BLaER1 treated with 17β-estradiol and CSF1 and Interleukin-3, amounts not matched to agents 10 nM and 100 nM (cell line): Measurements from ENCODE around the gene KIRREL3.

Source experiments
- H3K27ac ChIP-seq, 11 experiments: shearing (Covaris generic); formaldehyde crosslinking; 2 replicates each; pipeline ENCODE4 v1.8.1; 2022
- H3K27me3 ChIP-seq, 11 experiments: shearing (Covaris generic); formaldehyde crosslinking; 2 replicates each; pipeline ENCODE4 v1.8.1; 2022
- H3K36me3 ChIP-seq, 11 experiments: shearing (Covaris generic); formaldehyde crosslinking; 2 replicates each; pipeline ENCODE4 v1.8.1; 2022
- H3K4me1 ChIP-seq, 10 experiments: shearing (Covaris generic); formaldehyde crosslinking; 2 replicates each; pipeline ENCODE4 v1.8.1; 2022
- H3K4me2 ChIP-seq, 11 experiments: shearing (Covaris generic); formaldehyde crosslinking; 2 replicates each; pipeline ENCODE4 v1.8.1; 2022
- H3K4me3 ChIP-seq, 10 experiments: shearing (Covaris generic); formaldehyde crosslinking; 2 replicates each; pipeline ENCODE4 v1.8.1; 2022
- H3K9ac ChIP-seq, 11 experiments: shearing (Covaris generic); formaldehyde crosslinking; 2 replicates each; pipeline ENCODE4 v1.8.1; 2022
- H3K9me3 ChIP-seq, 11 experiments: shearing (Covaris generic); formaldehyde crosslinking; replicated peaks in 1 of 11; 2 replicates each; pipeline ENCODE4 v1.8.1; 2022
- H4K20me1 ChIP-seq, 11 experiments: shearing (Covaris generic); formaldehyde crosslinking; 2 replicates each; pipeline ENCODE4 v1.8.1; 2022
- Cebpa-rat ChIP-seq, 11 experiments: shearing (Covaris generic); IDR thresholded peaks; 2 replicates each; pipeline ENCODE4 v1.8.1; 2022

KIRREL3 gene

GRCh38 chr11:126645186-126645585 is 355.4 kb downstream of the KIRREL3 start:
- no peak for TF ChIP-seq Cebpa-rat (IDR thresholded peaks at IDR 0.05)

DNA sequence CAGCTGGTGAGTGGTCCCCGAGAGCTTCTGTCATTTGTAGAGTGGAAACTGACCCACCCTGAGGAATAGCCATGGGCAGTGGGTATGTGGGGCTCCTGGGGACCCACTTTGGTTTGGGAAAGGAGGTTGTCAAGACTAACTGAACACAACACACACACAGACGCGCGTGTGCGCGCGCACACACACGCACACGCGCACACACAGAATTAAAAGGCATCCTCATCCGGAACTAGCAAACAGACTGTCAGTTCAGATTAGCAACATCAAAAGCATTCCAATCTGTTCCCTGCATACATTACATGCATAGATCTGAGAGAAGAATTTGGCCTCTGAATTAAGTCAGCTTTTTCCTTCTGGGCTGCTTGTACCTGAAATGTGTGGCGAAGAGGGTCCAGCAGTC is 360.4 kb downstream of the KIRREL3 start:
- Histone ChIP-seq H3K27ac (no peak overlapping the region), H3K4me1 (peaks cover 0 to 39% (median 0%) of the 10 kb centered on the region in 10 experiments; a peak in 6 of 20 replicates), H3K9me3 (no peaks in the 10 kb centered on the region), H3K4me2 (no peak overlapping the region), H3K4me3 (no peak overlapping the region), H4K20me1 (no peaks in the 10 kb centered on the region), H3K27me3 (no peaks in the 10 kb centered on the region), H3K36me3 (no peaks in the 10 kb centered on the region), H3K9ac (no peak overlapping the region)
- no peak for TF ChIP-seq Cebpa-rat (IDR thresholded peaks at IDR 0.05)

More at GRCh38 chr11:126645186-126645585, 355.4 kb downstream of the KIRREL3 start:
- Histone ChIP-seq H3K4me2 (no peak overlapping the region), H4K20me1 (no peaks in the 10 kb centered on the region), H3K9me3 (0 out of 22 replicates have a peak, but pooled peaks cover 0 to 6% (median 0%) of the 10 kb centered on the region in 11 experiments), H3K4me1 (peaks cover 0 to 7% (median 0%) of the 10 kb centered on the region in 10 experiments; a peak in 1 of 20 replicates), H3K4me3 (no peak overlapping the region), H3K36me3 (no peaks in the 10 kb centered on the region), H3K27me3 (no peaks in the 10 kb centered on the region), H3K9ac (no peak overlapping the region), H3K27ac (no peak overlapping the region)

- H3K27ac ChIP-seq = no peak overlapping the region
- H3K36me3 ChIP-seq = no peaks in the 10 kb centered on the region
- no peak for TF ChIP-seq Cebpa-rat (IDR thresholded peaks at IDR 0.05)
- H3K4me2 ChIP-seq = no peak overlapping the region
- H4K20me1 ChIP-seq = no peaks in the 10 kb centered on the region
- no peaks in the 10 kb centered on the region for H3K27me3 ChIP-seq
- H3K4me1 ChIP-seq = peaks cover 0 to 44% (median 0%) of the 10 kb centered on the region in 10 experiments; a peak in 6 of 20 replicates
- H3K9ac ChIP-seq = no peak overlapping the region
- H3K9me3 ChIP-seq = no peaks in the 10 kb centered on the region; a peak in 1 of 22 replicates
- H3K4me3 ChIP-seq = no peak overlapping the region
Measured at GRCh38 chr11:126639692-126640091, 360.9 kb downstream of the KIRREL3 start.

- Histone ChIP-seq H3K27me3 (no peaks in the 10 kb centered on the region; a peak in 1 of 22 replicates), H3K27ac (no peak overlapping the region), H3K4me2 (peak overlapping the region in 3 of 11 experiments; percentile 23 to 69 (median 32); a peak in 5 of 22 replicates), H4K20me1 (no peaks in the 10 kb centered on the region), H3K4me1 (peaks cover 0 to 46% (median 0%) of the 10 kb centered on the region in 10 experiments; a peak in 6 of 20 replicates), H3K4me3 (no peak overlapping the region), H3K36me3 (no peaks in the 10 kb centered on the region), H3K9ac (no peak overlapping the region), H3K9me3 (no peaks in the 10 kb centered on the region; a peak in 1 of 22 replicates)
- no peak for TF ChIP-seq Cebpa-rat (IDR thresholded peaks at IDR 0.05)
Measured at GRCh38 chr11:126638648-126639047, 361.9 kb downstream of the KIRREL3 start.

- H3K4me2 ChIP-seq = peak overlapping the region in 3 of 11 experiments; percentile 60 to 71 (median 69); a peak in 3 of 22 replicates
- H3K9ac ChIP-seq = no peak overlapping the region
- peaks cover 0 to 52% (median 0%) of the 10 kb centered on the region in 10 experiments; a peak in 6 of 20 replicates for H3K4me1 ChIP-seq
- no peak for TF ChIP-seq Cebpa-rat (IDR thresholded peaks at IDR 0.05)
- no peak overlapping the region for H3K27ac ChIP-seq
- no peaks in the 10 kb centered on the region; a peak in 1 of 22 replicates for H3K27me3 ChIP-seq
- no peaks in the 10 kb centered on the region; a peak in 1 of 22 replicates for H3K9me3 ChIP-seq
- H3K36me3 ChIP-seq = no peaks in the 10 kb centered on the region
- H4K20me1 ChIP-seq = no peaks in the 10 kb centered on the region
- no peak overlapping the region for H3K4me3 ChIP-seq
Measured at GRCh38 chr11:126637795-126638175, 362.8 kb downstream of the KIRREL3 start.

DNA sequence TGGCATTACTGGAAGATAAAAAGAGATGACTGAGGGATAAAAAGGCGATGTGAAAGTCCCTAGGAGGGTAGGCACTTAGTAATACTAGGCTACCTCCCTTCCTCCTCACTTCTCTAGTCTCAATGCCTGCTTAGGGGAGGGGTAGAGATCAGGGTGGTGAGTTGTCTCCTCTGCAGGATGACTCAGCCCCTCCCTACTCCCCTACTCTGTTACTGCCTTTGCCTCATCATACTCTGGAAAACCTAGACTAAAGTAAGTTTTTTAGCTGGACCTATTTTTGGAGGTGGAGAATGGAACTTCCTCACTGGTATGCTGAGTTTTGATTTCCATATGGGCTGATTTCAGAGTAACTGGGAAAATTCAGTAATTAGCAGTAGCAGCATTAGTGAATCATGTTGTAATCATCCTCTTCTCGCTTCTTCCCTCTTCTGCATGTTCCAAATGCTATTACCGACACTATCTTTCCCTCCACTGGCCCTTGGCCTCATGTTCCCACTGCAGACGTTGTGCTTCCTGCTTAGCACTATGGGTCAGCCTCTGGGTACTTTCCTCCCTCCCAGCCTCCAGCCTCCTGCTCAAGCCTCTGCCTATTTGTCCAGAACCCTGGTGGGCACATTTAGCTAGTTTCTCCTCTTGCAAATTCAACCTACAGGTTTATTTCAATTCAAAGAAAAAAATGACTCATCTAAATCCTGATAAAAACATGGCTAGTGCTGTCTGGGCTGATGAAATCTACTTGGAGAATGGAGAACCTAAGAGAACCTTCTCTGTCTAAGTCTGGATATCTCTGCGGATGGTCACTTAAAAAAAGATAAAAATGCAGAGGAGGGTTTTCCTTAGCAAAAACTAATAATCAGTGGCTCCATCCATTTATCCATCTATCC is 363.4 kb downstream of the KIRREL3 start:
- Histone ChIP-seq H4K20me1 (no peaks in the 10 kb centered on the region), H3K27me3 (no peaks in the 10 kb centered on the region; a peak in 1 of 22 replicates), H3K4me2 (peak overlapping the region in 3 of 11 experiments; percentile 60 to 71 (median 69); a peak in 6 of 22 replicates), H3K4me3 (no peak overlapping the region), H3K27ac (peak overlapping the region in 1 of 11 experiments; percentile 33; a peak in 2 of 22 replicates), H3K4me1 (peaks cover 3 to 52% (median 5%) of the 10 kb centered on the region in 10 experiments; a peak in 15 of 20 replicates), H3K36me3 (no peaks in the 10 kb centered on the region), H3K9me3 (no peaks in the 10 kb centered on the region; a peak in 1 of 22 replicates), H3K9ac (no peak overlapping the region)
- TF ChIP-seq Cebpa-rat (IDR thresholded peaks at IDR 0.05) = no peak

DNA sequence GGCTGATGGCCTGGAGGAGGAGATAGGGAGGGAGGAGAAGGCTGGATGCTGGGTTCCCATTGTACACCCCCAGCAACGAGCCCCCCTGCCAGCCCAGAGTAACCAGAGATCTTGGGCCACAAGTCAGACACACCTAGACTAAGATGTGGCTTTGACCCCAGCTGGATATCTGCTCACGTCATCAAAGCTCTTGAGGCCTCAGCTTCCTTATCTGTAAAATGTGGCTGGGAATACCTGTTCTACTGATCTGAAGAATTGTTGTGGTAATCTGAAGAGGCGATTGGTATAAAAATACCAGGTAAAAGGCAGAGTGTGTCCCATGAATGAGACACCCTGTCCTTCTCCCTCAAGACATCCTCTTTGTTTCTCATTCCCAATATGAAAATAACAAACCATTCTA is 365.1 kb downstream of the KIRREL3 start:
- H4K20me1 ChIP-seq = no peaks in the 10 kb centered on the region
- no peaks in the 10 kb centered on the region; a peak in 1 of 22 replicates for H3K9me3 ChIP-seq
- H3K4me2 ChIP-seq = peak overlapping the region in 3 of 11 experiments; percentile 60 to 71 (median 69); a peak in 6 of 22 replicates
- peaks cover 5 to 52% (median 16%) of the 10 kb centered on the region in 10 experiments; a peak in 17 of 20 replicates for H3K4me1 ChIP-seq
- no peak overlapping the region for H3K9ac ChIP-seq
- H3K36me3 ChIP-seq = no peaks in the 10 kb centered on the region
- no peak for TF ChIP-seq Cebpa-rat (IDR thresholded peaks at IDR 0.05)
- no peak overlapping the region for H3K4me3 ChIP-seq
- no peak overlapping the region for H3K27ac ChIP-seq
- H3K27me3 ChIP-seq = no peaks in the 10 kb centered on the region; a peak in 1 of 22 replicates

DNA sequence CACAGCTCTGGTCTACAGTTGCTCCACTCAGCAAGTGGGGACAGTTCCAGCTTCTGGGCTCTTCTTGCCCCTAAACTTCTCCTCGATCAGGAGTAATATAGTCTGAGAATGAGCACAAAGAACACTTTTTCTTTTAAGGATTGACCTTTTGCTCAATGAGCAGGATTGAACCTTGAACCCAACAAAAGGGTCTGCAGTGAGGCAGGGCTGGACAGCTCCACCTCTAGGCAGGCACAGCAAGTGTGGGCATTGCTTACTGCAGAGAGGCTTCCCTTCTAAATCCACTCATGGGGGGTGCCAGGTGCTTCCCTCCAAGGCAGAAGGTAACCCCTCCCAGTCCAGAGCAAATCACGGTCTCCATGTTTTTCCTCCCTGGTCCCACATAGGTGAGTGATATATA is 365.6 kb downstream of the KIRREL3 start:
- no peak for TF ChIP-seq Cebpa-rat (IDR thresholded peaks at IDR 0.05)
- peak overlapping the region in 3 of 11 experiments; percentile 60 to 71 (median 69); a peak in 2 of 22 replicates for H3K4me2 ChIP-seq
- H3K4me3 ChIP-seq = no peak overlapping the region
- H4K20me1 ChIP-seq = no peaks in the 10 kb centered on the region
- no peak overlapping the region for H3K9ac ChIP-seq
- H3K27ac ChIP-seq = no peak overlapping the region
- H3K27me3 ChIP-seq = no peaks in the 10 kb centered on the region; a peak in 1 of 22 replicates
- H3K36me3 ChIP-seq = no peaks in the 10 kb centered on the region
- peaks cover 5 to 52% (median 17%) of the 10 kb centered on the region in 10 experiments; a peak in 17 of 20 replicates for H3K4me1 ChIP-seq
- no peaks in the 10 kb centered on the region; a peak in 1 of 22 replicates for H3K9me3 ChIP-seq

- Histone ChIP-seq H3K4me3 (no peak overlapping the region), H3K27ac (no peak overlapping the region)
Measured at GRCh38 chr11:126633330-126633729, 367.2 kb downstream of the KIRREL3 start.

More at GRCh38 chr11:126633330-126633729, 367.2 kb downstream of the KIRREL3 start:
- no peaks in the 10 kb centered on the region; a peak in 1 of 22 replicates for H3K9me3 ChIP-seq
- no peaks in the 10 kb centered on the region; a peak in 1 of 22 replicates for H3K27me3 ChIP-seq
- H4K20me1 ChIP-seq = no peaks in the 10 kb centered on the region
- TF ChIP-seq Cebpa-rat (IDR thresholded peaks at IDR 0.05) = no peak
- H3K4me1 ChIP-seq = peaks cover 17 to 52% (median 32%) of the 10 kb centered on the region in 10 experiments
- H3K36me3 ChIP-seq = no peaks in the 10 kb centered on the region
- no peak overlapping the region for H3K9ac ChIP-seq
- H3K4me2 ChIP-seq = peak overlapping the region in 2 of 11 experiments; percentile 0 to 14; a peak in 1 of 22 replicates
